PFSK-1 (cell line): ENCODE measurements around the gene USP16.
A peak's percentile ranks its signal among the peaks of the same experiment; 100 is the strongest.

Source experiments
- FOXP2 ChIP-seq: optimal IDR thresholded peaks from 2 replicates; pipeline ENCODE3; 2011; ENCODE audit warnings: borderline replicate concordance, control low read depth, inconsistent platforms; ENCODE audit not compliant: insufficient read depth; ENCODE audit errors: extremely low read length, extremely low read depth
- POLR2AphosphoS5 ChIP-seq: IDR thresholded peaks from 2 replicates; pipeline ENCODE4 v1.6.1; 2012; ENCODE audit warnings: low read depth, mild to moderate bottlenecking, control low read depth, low read length, moderate library complexity
- REST ChIP-seq, 2 experiments: IDR thresholded peaks; 2 replicates each; pipeline versions ENCODE4 v1.6.1 to v1.8.0; 2011 to 2012; ENCODE audit warnings: low read depth in 2 of 2, low read length in 2 of 2, control low read depth in 1 of 2, inconsistent platforms in 1 of 2, mild to moderate bottlenecking in 1 of 2, moderate library complexity in 1 of 2; ENCODE audit not compliant: insufficient read depth in 1 of 2
- SIN3A ChIP-seq: IDR thresholded peaks from 2 replicates; pipeline ENCODE4 v1.6.1; 2012; ENCODE audit warnings: mild to moderate bottlenecking, low read length, moderate library complexity, borderline replicate concordance; ENCODE audit not compliant: insufficient read depth
- TAF1 ChIP-seq: IDR thresholded peaks from 2 replicates; pipeline ENCODE4 v1.6.1; 2012; ENCODE audit warnings: low read length, control low read depth, borderline replicate concordance; ENCODE audit not compliant: insufficient read depth

USP16 gene

GRCh38 chr21:29053656-29054055, 29.2 kb downstream of the USP16 start:
- TF ChIP-seq FOXP2 (no peak), POLR2AphosphoS5 (no peak), TAF1 (no peak), SIN3A (no peak), REST (IDR thresholded peaks at IDR 0.05; ENCODE audit: insufficient read depth in 1 of 2, low read depth in 2 of 2, low read length in 2 of 2) (no peak)

- no peak for TF ChIP-seq SIN3A
- no peak for TF ChIP-seq POLR2AphosphoS5
- TF ChIP-seq FOXP2 = no peak
- TF ChIP-seq TAF1 = no peak
- no peak for TF ChIP-seq REST (IDR thresholded peaks at IDR 0.05; ENCODE audit: insufficient read depth in 1 of 2, low read depth in 2 of 2, low read length in 2 of 2)
Observed at GRCh38 chr21:29055080-29055479, 30.6 kb downstream of the USP16 start.

GRCh38 chr21:29056005-29056404, 31.5 kb downstream of the USP16 start:
- TF ChIP-seq POLR2AphosphoS5 (0 out of 2 replicates have a peak, but pooled peaks have one; percentile 17), SIN3A (no peak)

GRCh38 chr21:29056538-29057050, 32.1 kb downstream of the USP16 start:
- TF ChIP-seq FOXP2 = no peak
- TF ChIP-seq TAF1 = no peak
- no peak for TF ChIP-seq REST (IDR thresholded peaks at IDR 0.05; ENCODE audit: insufficient read depth in 1 of 2, low read depth in 2 of 2, low read length in 2 of 2)
- TF ChIP-seq SIN3A = no peak
- TF ChIP-seq POLR2AphosphoS5 = no peak

GRCh38 chr21:29064850-29065481, 40.5 kb downstream of the USP16 start:
- TF ChIP-seq SIN3A = no peak
- no peak for TF ChIP-seq REST (IDR thresholded peaks at IDR 0.05; ENCODE audit: insufficient read depth in 1 of 2, low read depth in 2 of 2, low read length in 2 of 2)
- no peak for TF ChIP-seq FOXP2
- no peak for TF ChIP-seq TAF1
- no peak for TF ChIP-seq POLR2AphosphoS5
